Ecto neural progenitor cell (in vitro differentiated cells): ENCODE data around the gene FUZ.
A peak's percentile ranks its signal among the peaks of the same experiment; 100 is the strongest.

ENCODE experiments used
- DNase-seq: peaks from one replicate; pipeline ENCODE4 v3.0.0-alpha.2; 2018; ENCODE audit warnings: low spot score

The FUZ gene

GRCh38 chr19:49776371-49776764 lies 36.7 kb downstream of the FUZ start:
- no peak for DNase-seq

- DNase-seq = no peak
These were observed 37.2 kb downstream of the FUZ start for GRCh38 chr19:49775742-49776370.

GRCh38 chr19:49774969-49775368 lies 38.1 kb downstream of the FUZ start:
- no peak for DNase-seq

DNA sequence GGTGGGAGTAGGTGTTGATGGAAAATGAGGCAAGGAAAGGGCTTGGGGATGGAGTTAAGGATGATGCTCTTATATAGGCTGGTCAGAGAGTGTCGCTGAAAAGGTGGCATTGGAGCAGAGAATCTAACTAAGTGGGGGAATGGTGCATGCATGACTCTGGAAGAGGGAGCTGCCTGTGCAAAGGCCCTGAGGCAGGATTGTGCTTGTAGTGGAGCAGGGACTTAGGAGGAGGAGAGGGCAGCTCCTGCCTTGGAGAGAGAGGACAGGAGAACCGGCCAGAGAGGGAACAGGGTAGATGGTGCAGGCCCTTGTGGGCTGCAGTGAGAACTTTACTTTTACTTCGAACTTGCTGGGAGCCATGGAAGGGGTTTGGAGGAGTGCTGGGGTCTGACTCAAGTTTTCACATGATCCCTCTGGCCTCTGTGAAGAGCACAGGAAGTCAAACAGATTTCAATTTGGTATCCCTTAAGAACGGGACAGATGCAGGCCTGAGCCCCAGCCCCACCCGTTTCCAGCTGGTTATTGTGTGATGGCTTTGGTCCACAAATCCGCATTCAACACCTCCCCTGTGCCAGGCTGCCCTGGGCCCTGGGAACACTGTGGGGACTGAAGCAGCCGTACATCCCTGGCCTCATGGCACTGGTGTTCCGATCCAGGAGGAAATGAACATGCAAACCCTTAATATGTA lies 39.3 kb downstream of the FUZ start:
- no peak for DNase-seq

- DNase-seq = no peak
These were observed 40.2 kb downstream of the FUZ start for GRCh38 chr19:49772850-49773432.

- DNase-seq = no peak
These were observed 41.4 kb downstream of the FUZ start for GRCh38 chr19:49771674-49772139.

- DNase-seq = no peak
These were observed 42.6 kb downstream of the FUZ start for GRCh38 chr19:49770529-49770928.

DNA sequence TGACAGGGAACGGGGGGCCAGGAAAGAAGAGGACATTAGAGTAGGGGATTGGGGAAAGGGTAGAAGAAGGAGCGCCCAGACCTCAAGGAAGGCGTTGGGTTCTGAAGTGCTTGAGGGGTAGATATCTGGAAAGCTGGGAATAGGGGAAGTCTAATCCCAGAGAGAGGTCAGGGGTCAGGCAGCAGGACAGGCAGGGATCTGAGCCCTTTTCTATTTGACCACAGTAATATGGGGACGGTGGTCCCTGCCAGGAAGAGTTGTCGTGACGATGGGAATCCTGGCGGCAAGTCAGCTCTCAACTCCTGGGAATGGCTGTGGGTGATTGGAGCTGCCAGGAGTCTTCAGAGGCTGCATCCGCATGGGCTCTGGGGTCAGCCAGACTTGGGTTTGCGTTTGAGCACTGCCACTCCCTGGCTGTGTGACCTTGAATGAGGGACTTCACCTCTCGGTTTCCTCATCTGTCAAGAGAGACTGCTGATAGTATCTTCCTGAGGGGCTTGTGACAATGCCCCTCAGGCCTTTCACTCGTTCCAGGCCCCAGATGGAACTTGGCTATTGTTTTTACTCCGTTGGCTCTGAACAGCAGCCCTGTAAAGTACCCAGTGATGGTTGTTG lies 45.0 kb downstream of the FUZ start:
- DNase-seq = no peak

DNA sequence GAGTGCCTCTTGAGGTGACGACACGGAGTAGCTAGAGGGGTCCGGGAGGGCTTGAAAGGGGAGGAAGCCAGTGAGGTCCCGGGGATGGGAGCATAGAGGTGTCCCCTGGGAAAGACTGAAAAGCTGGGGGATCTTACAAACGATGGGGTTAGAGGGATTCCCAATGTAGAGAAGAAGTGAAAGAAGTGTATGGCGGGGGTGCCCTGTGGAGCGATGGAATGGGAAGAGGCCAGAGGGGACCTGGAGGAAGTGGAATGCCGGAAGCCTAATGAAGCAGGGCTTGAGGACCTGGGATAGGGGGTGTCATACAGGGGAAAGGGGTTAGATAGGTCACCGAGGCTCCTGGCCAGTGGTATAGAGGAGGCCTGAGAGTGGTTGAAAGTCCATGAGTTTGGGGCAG lies 45.7 kb downstream of the FUZ start:
- DNase-seq = no peak

DNA sequence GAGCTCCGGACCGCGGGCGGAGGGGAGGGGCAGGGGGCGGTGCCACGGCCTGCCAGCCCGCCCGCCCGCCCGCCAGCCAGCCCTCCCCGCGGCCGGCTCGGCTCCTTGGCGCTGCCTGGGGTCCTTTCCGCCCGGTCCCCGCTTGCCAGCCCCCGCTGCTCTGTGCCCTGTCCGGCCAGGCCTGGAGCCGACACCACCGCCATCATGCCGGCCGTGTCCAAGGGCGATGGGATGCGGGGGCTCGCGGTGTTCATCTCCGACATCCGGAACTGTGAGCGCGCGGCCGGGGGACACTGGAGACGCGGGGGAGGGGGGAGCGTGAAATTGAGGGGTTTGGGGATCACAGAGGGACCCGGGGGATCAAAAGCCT lies 46.2 kb downstream of the FUZ start, which contains the start of gene AP2A1:
AP2A1 (plus strand) TSS at position 72 of the 370 bp plus-strand sequence; CDS start at position 205, 133 bp downstream.
- no peak for DNase-seq

GRCh38 chr19:49766007-49766929 lies 46.8 kb downstream of the FUZ start:
- peak; percentile 100 for DNase-seq

- DNase-seq = no peak
These were observed 48.8 kb downstream of the FUZ start for GRCh38 chr19:49764341-49764740.

DNA sequence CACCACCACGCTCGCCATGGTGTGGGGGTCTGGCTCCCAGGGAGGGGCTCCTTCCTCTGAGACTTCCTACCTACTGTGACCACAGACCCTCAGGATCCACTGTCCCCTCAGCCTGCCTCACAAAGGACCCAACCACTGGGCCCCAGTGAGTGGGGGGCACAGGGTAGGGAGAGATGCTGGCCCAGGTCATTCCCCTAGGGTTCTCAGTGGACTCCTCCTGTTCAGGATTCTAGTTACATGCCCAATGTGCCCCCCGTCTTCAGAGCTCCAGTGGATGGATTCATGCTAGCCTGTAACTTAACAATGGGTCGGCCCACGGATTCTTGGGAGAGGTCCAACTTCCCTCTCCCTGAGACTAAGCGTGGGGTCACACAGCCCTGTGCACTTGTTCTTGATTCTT lies 49.9 kb downstream of the FUZ start, which contains the start of gene TSKS:
TSKS (minus strand) TSS at position 77 of the 400 bp plus-strand sequence; CDS start at position 18, 59 bp downstream.
- DNase-seq = no peak

GRCh38 chr19:49761625-49762311 lies 51.3 kb downstream of the FUZ start:
- no peak for DNase-seq

- DNase-seq = no peak
These were observed 51.9 kb downstream of the FUZ start for GRCh38 chr19:49761249-49761624.

DNA sequence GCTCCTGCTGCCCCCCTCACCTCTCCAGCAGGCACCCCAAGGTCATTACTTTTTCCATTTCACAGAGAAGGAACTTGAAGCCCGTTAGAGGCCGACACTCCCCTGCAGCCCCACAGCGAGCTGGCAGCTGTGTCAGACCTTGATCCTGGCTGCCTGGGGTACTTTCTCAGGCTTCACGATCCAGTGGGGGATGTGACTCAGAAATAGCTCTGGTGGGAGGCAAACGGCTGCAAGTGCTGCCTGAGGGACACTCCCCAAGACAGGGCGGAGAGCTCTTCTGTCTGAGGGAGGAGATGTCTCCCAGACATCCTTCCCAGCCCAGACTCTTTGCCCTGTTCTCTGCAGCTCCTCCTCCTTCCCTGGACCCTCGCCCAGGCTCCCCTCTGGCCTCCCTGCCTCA lies 54.8 kb downstream of the FUZ start:
- no peak for DNase-seq
